HL-60 (cell line): ENCODE measurements around the gene SMC6.

Source experiments
- DNase-seq, 2 experiments: peaks; one replicate each; pipeline ENCODE4 v3.0.0-alpha.2; 2010 to 2020; ENCODE audit warnings: low read depth in 1 of 2, low spot score in 1 of 2
- H3K27ac ChIP-seq: fragments of 250-450 bp; sonication (Bioruptor Pico); replicated peaks from 2 replicates; pipeline ENCODE4 v1.5.1; 2020; ENCODE audit warnings: mild to moderate bottlenecking, moderate library complexity
- H3K27me3 ChIP-seq: fragments of 250-450 bp; sonication (Bioruptor Pico); 2 replicates; pipeline ENCODE4 v1.5.1; 2021; ENCODE audit warnings: mild to moderate bottlenecking, moderate library complexity; ENCODE audit not compliant: insufficient read depth, poor library complexity, severe bottlenecking
- H3K4me3 ChIP-seq: replicated peaks from 2 replicates; pipeline ENCODE4 v1.5.1; 2011; ENCODE audit warnings: mild to moderate bottlenecking, control low read depth, low read length; ENCODE audit not compliant: insufficient read depth
- CTCF ChIP-seq: IDR thresholded peaks from one replicate; pipeline ENCODE4 v1.5.1; 2011; ENCODE audit warnings: low read length, control low read depth, inconsistent platforms; ENCODE audit not compliant: insufficient read depth
- GABPA ChIP-seq: IDR thresholded peaks from 2 replicates; pipeline ENCODE4 v1.6.1; 2012; ENCODE audit warnings: low read depth
- POLR2AphosphoS5 ChIP-seq: IDR thresholded peaks from 2 replicates; pipeline ENCODE4 v1.6.1; 2012; ENCODE audit warnings: low read depth
- REST ChIP-seq: IDR thresholded peaks from 2 replicates; pipeline ENCODE4 v1.6.1; 2012; ENCODE audit warnings: low read depth; ENCODE audit not compliant: insufficient replicate concordance
- SPI1 ChIP-seq: IDR thresholded peaks from 2 replicates; pipeline ENCODE4 v1.6.1; 2012; ENCODE audit warnings: low read depth, mild to moderate bottlenecking, borderline replicate concordance

SMC6 gene

GRCh38 chr2:17799301-17800120 is 45.9 kb upstream of the SMC6 start:
- H3K4me3 ChIP-seq = no peak overlapping the region
- H3K27me3 ChIP-seq = no peaks in the 10 kb centered on the region
- DNase-seq = no peak
- no peak overlapping the region for H3K27ac ChIP-seq
- no peak for TF ChIP-seq REST
- TF ChIP-seq GABPA = no peak
- TF ChIP-seq SPI1 = no peak
- TF ChIP-seq CTCF = no peak
- no peak for TF ChIP-seq POLR2AphosphoS5

- H3K27me3 ChIP-seq = no peaks in the 10 kb centered on the region
- TF ChIP-seq GABPA (no peak), CTCF (no peak), SPI1 (no peak), REST (no peak)
These were observed 44.7 kb upstream of the SMC6 start for GRCh38 chr2:17798338-17798737.

GRCh38 chr2:17795309-17795708 is 41.7 kb upstream of the SMC6 start:
- no peak for DNase-seq
- no peak for TF ChIP-seq SPI1
- no peak for TF ChIP-seq REST
- TF ChIP-seq POLR2AphosphoS5 = no peak
- no peak for TF ChIP-seq GABPA
- no peak overlapping the region for H3K4me3 ChIP-seq
- H3K27me3 ChIP-seq = peaks cover 12% of the 10 kb centered on the region
- H3K27ac ChIP-seq = no peak overlapping the region

More at GRCh38 chr2:17798338-17798737, 44.7 kb upstream of the SMC6 start:
- Histone ChIP-seq H3K4me3 (no peak overlapping the region), H3K27ac (no peak overlapping the region)
- no peak for DNase-seq
